Measurements from ENCODE around the gene AFF3.

- no peak for TF ChIP-seq CTCF (IDR thresholded peaks at IDR 0.05)
- TF ChIP-seq ZFX (IDR thresholded peaks at IDR 0.05; ENCODE audit: borderline replicate concordance) = no peak
These were observed 637.4 kb downstream of the AFF3 start for GRCh38 chr2:99504844-99505584.

Measured in 22Rv1 (cell line).